GM10266 (cell line): Measurements from ENCODE around the gene PSMD2.

Experiments
- DNase-seq: peaks from one replicate; pipeline ENCODE4 v3.0.0; 2012; ENCODE audit errors: extremely low spot score
- TF ChIP-seq, protein P1 (sequence below): IDR thresholded peaks from 2 replicates; pipeline ENCODE4 v1.5.1; 2012; ENCODE audit warnings: mild to moderate bottlenecking, low read depth; ENCODE audit not compliant: control insufficient read depth, insufficient read depth; ENCODE audit errors: missing control alignments

The PSMD2 gene

DNA sequence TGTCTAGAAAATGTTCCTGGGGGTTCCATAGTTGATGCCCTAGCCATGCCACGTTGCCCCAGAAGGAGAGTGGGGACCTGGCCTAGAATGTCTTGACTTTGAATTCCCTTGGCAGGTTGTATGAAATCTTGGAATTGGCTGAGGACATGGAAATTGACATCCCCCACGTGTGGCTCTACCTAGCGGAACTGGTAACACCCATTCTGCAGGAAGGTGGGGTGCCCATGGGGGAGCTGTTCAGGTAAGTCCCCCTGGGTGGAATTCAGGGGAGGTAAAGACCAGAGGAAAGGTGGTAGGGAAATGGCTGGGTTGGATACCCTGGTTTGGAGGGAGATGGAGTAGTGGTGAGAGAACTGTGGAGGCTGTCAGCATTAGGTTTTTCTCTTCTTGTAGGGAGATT, 29.5 kb downstream of the PSMD2 start:
- TF ChIP-seq, protein P1, sequence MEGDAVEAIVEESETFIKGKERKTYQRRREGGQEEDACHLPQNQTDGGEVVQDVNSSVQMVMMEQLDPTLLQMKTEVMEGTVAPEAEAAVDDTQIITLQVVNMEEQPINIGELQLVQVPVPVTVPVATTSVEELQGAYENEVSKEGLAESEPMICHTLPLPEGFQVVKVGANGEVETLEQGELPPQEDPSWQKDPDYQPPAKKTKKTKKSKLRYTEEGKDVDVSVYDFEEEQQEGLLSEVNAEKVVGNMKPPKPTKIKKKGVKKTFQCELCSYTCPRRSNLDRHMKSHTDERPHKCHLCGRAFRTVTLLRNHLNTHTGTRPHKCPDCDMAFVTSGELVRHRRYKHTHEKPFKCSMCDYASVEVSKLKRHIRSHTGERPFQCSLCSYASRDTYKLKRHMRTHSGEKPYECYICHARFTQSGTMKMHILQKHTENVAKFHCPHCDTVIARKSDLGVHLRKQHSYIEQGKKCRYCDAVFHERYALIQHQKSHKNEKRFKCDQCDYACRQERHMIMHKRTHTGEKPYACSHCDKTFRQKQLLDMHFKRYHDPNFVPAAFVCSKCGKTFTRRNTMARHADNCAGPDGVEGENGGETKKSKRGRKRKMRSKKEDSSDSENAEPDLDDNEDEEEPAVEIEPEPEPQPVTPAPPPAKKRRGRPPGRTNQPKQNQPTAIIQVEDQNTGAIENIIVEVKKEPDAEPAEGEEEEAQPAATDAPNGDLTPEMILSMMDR = no peak
- DNase-seq = no peak

DNA sequence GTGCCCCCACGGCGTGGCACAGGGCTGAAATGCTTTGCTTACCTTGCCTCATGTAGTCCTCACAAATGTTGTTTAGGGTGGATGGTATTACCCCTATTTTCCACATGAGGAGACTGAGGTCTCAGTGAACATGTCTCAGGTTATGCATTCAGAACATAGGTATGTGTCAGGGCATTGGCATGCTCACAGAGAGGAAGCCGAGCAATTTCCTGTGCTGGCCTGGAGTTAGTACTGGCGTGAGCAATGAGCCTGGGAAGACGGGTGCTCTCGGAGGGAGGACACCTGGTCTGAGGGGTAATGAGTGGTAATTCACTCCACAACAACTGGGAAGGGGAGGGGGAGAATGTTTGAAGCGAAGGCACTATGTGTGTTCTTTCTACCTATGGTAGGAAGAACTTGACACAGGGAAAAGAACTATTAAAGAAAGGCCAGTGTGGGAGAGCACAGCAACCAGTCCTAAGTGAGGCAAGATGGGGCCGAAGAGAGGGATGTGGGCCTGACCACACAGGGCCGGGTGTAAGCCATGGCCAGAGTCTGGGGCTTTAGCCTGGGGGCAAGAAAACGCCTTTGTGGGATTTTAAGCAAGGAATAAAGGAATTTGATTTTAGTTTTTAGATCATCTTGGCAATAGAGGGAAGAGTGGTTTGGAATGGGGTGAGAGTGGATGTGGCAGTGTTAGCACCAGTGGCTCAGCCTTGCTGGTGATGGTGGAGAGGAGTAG, 33.5 kb downstream of the PSMD2 start:
- TF ChIP-seq, protein P1 = no peak
- DNase-seq = no peak

DNA sequence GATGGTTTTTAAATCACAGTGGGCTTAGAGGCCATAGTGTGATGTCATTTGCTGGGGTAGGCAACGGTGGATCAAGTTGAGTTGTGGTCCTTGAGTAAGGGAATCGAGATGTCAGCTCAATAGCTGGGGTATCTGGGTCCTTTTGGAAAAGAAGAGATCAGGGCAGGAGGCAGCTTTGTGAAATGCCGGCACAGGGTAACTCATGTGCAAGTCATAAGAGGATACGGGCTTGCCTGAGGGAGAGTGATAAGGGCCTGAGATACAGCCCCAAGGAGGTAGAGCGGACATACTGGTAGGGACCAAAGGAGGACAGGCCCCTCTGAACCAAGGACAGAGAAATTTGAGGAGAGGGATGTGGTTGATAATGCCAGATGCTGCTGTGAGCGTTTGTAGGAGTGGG, 34.1 kb downstream of the PSMD2 start:
- TF ChIP-seq, protein P1 = no peak
- no peak for DNase-seq

DNA sequence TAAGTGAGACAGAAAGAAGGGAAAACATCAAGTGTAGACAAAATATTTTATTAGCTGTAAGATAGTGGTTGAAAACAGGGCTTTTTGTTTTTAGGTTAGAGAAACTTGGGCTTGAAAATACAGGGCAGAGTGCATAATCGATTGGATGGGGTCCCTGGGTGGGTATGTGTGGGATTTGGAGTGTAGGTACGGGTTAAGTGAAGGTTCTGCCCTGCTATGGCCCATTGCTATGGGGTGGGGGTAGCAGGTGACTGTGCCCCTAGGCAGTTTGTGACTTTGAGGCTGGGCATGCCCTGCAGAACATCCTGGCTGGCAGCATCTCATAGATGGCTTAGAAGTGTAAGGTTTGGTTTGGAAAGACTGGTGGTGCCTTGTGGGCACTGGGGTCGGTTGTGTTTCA, 34.7 kb downstream of the PSMD2 start:
- TF ChIP-seq, protein P1 = no peak
- DNase-seq = no peak

DNA sequence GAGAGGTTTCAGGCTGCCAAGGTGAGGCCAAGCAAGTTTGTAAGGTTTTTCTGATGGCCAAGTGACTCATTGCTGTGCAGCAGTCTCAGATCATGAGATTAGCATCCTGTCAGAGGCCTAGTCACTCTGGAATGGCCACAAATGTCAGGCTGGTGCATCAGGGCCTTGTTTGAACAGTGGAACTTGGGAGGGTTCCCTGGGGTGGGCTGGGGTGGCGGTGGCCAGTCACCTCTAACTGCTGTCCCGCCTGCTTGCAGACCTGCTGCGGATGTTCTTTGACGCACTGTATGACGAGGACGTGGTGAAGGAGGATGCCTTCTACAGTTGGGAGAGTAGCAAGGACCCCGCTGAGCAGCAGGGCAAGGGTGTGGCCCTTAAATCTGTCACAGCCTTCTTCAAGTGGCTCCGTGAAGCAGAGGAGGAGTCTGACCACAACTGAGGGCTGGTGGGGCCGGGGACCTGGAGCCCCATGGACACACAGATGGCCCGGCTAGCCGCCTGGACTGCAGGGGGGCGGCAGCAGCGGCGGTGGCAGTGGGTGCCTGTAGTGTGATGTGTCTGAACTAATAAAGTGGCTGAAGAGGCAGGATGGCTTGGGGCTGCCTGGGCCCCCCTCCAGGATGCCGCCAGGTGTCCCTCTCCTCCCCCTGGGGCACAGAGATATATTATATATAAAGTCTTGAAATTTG, 35.6 kb downstream of the PSMD2 start:
- no peak for DNase-seq
- TF ChIP-seq, protein P1 = no peak

DNA sequence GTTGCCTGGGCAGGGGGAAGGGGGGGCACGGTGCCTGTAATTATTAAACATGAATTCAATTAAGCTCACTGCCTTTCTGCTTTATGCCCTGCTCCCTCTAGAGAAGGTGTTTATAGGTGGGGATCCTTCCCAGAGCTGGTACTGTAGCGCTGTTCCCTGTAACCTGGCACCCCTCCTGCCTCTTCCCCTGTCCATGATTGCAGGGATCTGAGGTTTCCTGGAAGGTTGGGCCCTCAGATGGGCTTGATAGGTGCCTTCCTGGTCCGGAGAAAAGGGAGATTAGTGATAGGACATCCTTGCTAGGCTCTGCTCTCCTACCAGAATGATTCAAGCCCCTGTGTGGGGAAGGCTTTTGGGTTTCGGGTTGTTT, 36.2 kb downstream of the PSMD2 start:
- DNase-seq = no peak
- TF ChIP-seq, protein P1 = no peak
